Left colon (tissue), 2 donors: ENCODE data around the gene SMARCA2. TPM values are rescaled to one million over a fixed set of nuclear protein-coding genes. Genes with fewer than 3 reads are reported as not detected.

Experiments used
- ATAC-seq: fragments of 200-7000 bp; cut with Tn5 transposase; one replicate; pipeline ENCODE4 v1.9.1; 2020; ENCODE audit warnings: mild to moderate bottlenecking, moderate library complexity
- DNase-seq, 2 donors: peaks; one replicate each; pipeline ENCODE4 v3.0.0-alpha.2; 2020
- intact Hi-C, 2 donors: fragments of 100-400 bp; cut with DNase I in 1 of 2; cut with micrococcal nuclease in 1 of 2; formaldehyde crosslinking; loops; one replicate each; pipeline versions ENCODE4 v1.11.2 to v1.14.0; 2022; cut with DNase I, micrococcal nuclease
- total RNA-seq, 2 donors: library from RNA; stranded (reverse); fragmentation: NEBNext Ultra II Directional; extraction: Animal tissue kit (Norgen Biotek cat#: 25700); gene quantifications; one replicate each; pipeline ENCODE4 v1.2.1, GENCODE V29; 2021
- donor health status: DM: no; HTN: no; CAD: no.
- donor health status: DM: yes; HTN: yes; CAD: no.

Gene SMARCA2
- total RNA-seq, 2 donors from 2014 or later: 89.1 to 92.5 TPM

DNA sequence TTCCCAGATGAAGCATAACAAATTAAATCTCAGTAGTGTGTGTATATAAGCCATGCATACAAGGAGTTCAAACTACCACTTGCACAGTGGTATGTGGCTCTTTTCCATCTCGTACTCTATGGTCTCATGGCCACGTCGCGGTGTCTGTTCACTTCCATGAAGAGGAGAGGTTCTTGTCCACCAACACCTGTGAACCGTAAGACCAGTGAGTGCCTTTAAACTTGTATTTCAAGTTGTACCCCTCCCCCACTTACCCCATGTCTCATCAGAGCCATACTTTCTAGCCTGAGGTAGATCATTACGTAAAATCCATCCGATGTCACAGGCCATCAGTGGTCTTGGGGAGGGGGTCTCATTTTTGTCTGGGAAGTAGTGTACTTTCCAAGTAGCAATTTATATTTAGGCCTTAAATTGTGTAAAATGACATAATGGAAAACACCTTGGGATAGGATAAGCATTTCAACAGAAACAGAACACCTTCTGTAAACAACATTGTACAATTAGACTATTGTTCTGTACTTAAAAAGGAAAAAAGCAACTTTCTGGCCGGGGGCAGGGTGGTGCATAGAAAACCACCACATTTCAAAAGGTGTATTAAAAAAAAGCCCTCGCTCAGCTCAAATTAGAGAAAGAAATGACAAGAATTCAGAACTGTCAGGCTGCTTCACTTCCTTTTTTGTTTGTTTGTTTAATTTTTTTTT lies 163.0 kb downstream of the SMARCA2 start:
- intact Hi-C loops: no loop called here
- no peak for DNase-seq
- no peak for ATAC-seq

DNA sequence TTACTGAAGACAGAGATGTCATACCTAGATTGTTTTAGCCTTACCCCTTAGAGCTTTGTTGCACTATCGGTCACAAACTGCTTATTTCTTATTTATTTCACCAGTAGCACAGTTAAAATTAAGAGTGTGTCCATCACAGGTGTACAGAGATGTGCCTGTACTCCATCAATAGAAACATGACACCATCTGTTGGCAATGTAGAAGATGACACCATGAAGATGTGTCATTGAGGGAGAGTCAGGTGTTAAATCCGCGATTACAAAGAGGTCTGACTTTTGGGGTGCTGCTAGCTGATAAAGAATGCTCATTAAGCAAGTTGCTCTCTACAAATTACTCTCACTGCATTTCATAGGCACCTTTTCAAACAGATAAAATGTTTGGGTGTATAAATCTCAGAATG lies 164.4 kb downstream of the SMARCA2 start:
- DNase-seq (no peak), ATAC-seq (no peak)
- intact Hi-C loops: no loop called here

DNA sequence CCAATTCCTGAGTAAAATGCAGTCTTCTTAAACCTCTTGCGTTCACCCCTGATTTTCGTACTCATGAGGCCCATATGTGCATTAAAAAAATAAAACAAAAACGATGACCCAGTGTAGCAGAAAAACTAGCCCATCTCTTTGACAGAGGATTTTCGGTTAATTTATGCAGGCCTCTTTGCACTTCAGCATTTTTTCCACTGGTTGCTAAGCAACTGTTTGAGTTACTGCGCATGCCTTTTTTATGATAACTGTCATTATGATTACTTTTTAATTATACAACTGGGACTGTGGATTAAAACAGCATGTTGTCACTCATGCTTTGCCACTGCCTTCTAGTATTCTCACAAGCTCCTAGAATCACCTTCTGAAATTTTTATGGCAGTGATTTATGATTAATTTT lies 165.0 kb downstream of the SMARCA2 start:
- DNase-seq (no peak), ATAC-seq (no peak)
- intact Hi-C loops: no loop called here

DNA sequence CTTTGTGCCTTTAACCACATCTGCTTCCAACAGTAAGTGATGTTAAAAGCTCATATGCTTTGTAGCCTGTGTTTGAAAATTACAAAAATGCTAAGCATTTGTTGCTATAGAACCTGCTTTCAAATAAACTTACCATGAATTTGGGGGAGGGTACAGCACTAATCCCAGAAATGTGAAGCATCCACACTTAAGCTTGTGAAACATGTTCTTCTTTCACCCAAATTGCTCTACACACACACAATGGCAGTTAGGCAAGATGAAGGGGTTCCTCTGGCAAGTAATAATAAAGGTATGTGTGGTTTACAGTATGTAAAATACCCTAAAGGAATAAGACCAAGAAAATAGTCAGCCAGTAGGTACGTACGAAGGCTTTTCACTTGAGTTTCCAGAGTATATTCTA lies 165.6 kb downstream of the SMARCA2 start:
- ATAC-seq (no peak), DNase-seq (no peak)
- intact Hi-C loops: no loop called here

DNA sequence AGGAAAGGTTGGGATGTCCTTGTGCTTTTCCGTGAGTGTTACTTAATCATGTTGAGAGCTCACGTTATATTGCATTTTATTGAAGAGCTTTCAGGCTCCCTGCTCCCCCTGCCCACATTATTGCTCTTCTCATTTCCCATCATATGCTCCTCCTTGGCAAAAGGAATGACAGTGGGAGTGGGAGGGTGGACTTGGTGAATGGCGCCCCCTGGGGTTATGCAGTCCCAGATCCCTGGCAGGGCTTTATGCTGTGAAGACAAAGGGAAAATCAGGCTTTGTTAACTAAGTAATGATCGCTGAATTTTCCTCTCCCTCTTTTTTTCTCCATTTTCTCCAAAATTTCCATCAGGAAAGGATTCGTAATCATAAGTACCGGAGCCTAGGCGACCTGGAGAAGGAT lies 166.6 kb downstream of the SMARCA2 start:
- ATAC-seq: peak; percentile 35
- DNase-seq: peak in 1 of 2 donors; percentile 26
- intact Hi-C loops: no loop called here

DNA sequence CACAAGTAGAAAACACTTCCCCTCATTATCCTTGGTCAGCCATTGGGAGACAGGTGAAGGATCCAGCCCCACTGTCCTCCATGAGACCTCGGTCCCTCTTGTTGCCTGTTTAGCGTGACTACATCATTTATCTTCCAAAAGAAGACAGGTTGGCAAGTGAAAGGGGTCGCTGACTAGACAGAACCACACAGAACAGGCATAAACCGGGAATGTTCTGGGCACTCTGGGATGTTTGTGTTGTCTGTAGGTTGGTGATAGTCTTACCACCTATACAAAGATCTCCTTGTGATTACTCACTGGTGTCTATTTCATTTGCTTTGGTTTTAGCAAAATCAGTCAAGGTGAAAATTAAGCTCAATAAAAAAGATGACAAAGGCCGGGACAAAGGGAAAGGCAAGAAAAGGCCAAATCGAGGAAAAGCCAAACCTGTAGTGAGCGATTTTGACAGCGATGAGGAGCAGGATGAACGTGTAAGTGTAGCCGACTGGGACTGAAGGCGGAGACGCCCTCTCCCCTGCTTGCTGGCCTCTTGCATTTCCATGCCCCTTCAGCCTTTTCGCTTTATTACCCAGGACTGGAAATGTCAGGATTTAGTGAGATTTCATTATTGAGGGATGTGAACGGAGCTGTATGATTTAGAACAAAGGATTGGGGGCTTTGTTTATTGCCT lies 175.9 kb downstream of the SMARCA2 start:
- no peak for DNase-seq
- ATAC-seq: no peak
- intact Hi-C loops: no loop called here

DNA sequence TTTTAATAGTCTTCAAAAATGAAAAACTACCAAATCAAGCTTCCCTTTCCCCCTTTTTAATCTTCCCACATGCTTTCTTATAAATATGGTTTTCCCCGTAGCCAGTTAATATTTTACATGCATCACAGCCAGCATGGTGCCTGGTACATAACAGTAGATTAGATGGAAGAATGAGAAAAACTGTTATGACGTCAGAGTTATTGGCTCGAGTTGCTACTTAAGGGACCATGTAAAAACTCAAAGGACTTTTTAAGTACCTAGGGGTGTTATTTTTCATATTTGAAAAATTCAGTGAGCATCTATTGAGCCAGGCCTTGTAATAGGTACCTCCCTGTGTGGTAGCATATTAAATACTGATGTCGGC lies 176.4 kb downstream of the SMARCA2 start:
- no peak for DNase-seq
- intact Hi-C loops: no loop called here
- no peak for ATAC-seq

DNA sequence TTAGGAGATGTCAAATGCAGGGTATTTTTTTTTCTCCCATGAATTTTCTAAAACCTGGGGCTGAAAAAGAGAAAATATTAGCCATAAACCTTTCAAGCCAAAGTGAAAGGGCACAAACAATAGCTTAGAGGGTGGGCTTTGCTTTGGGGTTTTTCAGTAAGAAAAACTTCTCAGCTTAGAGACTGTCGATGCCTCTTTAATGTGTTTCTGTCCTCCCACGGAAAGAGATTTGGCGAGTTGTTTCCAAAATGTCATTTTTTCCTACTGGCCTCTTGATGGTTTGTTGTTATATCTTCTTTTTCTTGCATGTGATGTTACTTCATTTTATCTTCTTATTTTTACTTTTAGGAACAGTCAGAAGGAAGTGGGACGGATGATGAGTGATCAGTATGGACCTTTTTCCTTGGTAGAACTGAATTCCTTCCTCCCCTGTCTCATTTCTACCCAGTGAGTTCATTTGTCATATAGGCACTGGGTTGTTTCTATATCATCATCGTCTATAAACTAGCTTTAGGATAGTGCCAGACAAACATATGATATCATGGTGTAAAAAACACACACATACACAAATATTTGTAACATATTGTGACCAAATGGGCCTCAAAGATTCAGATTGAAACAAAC lies 177.3 kb downstream of the SMARCA2 start:
- ATAC-seq (no peak), DNase-seq (no peak)
- intact Hi-C loops: no loop called here

DNA sequence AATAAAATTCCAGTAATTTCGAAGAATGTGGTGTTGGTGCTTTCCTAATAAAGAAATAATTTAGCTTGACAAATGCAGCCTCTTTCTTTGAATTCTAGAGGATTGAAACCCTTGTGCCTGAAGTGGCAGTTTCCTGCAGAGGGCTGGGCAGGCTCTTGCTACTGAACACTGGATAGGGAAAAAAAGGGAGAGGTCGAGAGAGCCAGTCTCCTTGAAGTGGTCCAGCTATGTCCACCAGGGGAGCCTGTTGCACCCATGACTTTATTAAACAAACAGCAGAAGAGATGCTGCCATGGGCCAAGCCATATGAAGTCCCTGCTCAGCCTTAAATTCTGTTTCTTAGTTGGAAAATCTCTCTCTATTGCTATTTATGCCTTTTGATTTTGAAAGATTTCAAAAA lies 178.4 kb downstream of the SMARCA2 start:
- no peak for DNase-seq
- no peak for ATAC-seq
- intact Hi-C loops: no loop called here

DNA sequence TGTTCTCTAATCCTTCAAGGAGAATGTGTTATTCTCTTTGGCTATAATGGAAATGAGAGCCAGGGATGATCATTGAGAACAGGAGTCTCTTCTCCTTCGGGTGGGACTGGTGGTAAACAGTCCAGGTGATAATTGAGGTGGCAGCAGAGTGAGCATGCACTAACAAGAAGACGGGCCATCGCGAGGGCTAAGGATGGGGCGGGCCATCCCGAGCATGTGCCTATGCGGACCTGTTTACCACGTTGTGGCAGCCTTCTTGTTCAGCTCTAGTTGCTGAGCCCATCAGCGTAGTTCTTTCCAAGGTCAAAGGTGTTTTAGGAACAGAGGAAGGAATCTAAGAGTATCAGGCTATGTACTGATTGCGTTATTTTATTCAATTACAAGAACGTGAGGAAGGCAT lies 180.1 kb downstream of the SMARCA2 start:
- DNase-seq: no peak
- ATAC-seq: no peak

DNA sequence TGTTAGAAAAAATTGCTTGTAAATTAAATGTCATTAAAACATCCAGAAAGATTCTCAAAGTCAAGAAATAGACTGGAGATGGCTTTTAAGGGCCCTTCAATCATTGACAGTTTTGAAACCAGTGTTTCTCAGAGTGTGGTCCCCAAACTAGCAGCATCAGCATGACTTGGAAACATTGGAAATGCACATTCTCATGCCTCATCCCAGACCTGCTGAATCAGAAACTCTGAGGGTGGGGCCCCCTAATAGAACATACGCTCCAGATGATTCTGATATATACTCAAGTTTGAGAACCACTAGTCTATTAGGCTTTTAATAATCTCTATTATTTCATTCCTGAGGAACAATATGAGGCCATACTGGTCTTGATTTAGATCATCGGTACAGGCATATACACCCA lies 181.6 kb downstream of the SMARCA2 start:
- no peak for ATAC-seq
- no peak for DNase-seq
- intact Hi-C loops: no loop called here

More for the DNA sequence above, 180.1 kb downstream of the SMARCA2 start:
- intact Hi-C loops: no loop called here

DNA sequence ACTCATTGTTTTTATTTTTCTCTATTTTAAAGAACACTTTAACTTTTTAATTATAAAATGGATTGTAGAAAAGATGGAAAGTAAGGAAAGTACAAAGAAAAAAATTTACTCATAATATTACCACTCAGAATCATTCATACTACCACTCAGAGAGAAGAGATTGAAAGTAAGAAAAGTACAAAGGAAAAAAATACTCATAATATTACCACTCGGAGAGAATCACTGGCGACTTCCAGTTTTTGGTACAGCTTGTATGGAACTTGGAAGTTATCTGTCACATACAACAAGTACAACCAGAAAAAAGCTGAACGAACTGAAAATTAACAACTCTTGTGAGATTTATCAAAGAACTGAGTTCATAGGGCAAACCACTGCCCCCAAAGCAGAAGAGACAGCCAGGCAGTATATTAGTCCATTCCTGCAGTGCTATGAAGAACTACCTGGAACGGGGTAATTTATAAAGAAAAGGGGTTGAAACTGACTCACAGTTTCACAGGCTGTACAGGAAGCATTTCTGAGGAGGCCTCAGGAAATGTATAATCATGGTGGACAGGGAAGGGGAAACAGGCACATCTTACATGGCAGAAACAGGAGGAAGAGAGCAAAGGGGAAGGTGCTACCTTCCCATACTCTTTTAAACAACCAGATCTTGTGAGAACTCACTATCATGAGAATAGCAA lies 183.9 kb downstream of the SMARCA2 start:
- intact Hi-C loops: no loop called here
- DNase-seq (no peak), ATAC-seq (no peak)

DNA sequence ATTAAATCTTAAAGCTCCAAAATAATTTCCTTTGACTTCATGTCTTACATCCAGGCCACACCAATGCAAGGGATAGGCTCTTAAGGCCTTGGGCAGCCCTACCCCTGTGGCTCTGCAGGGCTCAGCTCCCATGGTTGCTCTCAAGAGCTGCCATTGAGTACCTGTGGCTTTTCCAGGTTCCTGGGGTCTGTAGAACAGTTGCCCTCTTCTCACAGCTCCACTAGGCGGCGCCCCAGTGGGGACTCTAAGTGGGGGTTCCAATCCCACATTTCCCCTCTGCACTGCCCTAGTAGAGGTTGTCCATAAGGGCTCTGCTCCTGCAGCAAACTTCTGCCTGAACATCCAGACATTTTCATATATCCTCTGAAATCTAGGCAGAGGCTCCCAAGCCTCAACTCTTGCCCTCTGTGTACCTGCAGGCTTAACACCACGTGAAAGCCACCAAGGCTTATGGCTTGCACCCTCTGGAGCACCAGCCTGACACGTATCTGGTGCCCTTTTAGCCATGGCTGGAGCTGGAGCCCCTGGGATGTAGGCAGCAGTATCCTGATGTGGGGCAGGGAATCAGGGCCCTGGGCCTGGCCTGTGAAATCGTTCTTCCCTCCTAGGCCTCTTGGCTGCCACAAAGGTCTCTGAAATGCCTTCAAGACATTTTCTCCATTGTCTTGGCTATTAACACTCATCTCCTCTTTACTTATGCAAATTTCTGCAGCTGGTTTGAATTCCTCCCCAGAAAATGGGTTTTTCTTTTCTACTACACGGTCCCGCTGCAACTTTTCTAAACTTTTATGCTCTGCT lies 185.1 kb downstream of the SMARCA2 start:
- DNase-seq: no peak
- no peak for ATAC-seq
- intact Hi-C loops: no loop called here

DNA sequence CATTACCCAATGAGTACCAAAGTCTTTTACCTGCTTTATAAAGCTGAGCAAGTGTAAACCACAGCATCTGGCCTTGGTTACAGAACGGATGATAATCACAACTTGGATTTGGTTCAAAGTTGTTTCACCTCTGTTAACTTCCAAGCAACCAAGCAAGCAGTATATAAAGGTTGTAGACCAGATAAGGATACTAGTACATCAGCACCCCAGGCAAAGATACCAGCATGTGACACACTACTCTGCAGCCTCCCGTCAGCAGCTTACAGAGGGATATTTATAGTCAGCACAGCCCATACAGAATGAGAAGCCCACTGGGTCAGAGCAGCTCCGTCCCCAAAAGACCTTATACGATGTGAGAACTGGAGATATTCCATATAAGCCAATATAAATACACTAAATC lies 193.3 kb downstream of the SMARCA2 start:
- DNase-seq (no peak), ATAC-seq (no peak)
- intact Hi-C loops: no loop called here

DNA sequence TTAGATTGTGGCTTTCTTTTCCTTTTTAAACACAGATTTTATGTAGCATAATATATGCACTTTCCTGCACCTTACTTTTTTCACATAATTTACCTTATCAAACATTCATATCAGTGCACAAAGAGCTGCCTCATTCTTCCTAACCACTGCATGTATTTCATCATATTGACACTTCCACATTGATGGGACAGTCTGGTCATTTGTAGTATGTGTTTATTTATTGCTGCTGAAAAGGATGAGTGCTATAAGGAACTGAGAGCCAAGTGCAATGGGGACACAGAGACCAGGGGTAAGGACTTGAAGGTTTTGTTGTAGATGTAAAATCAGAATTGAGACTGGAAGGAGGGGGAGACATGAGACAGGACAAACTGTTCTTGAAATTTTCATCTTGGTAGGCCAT lies 193.8 kb downstream of the SMARCA2 start:
- ATAC-seq (no peak), DNase-seq (no peak)
- intact Hi-C loops: no loop called here

DNA sequence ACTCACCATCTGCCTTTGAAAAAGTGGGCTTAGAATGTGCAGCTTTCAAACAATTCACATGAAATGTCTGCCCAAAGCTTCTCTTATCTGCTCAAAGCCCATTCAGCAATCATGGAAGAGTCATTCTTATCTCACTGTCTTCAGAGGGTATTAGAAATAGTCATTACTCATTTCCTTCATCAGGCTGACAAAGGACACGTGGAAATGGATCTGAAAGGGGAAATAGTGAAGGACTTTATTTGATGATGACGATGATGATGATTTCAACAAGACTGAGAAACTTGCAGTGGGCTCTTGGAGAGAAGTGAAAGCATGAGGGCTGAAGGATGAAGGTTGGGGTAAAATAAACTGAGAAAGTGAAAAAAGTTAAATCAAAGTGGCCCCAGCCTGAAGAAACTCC lies 194.3 kb downstream of the SMARCA2 start:
- intact Hi-C loops: no loop called here
- no peak for ATAC-seq

DNA sequence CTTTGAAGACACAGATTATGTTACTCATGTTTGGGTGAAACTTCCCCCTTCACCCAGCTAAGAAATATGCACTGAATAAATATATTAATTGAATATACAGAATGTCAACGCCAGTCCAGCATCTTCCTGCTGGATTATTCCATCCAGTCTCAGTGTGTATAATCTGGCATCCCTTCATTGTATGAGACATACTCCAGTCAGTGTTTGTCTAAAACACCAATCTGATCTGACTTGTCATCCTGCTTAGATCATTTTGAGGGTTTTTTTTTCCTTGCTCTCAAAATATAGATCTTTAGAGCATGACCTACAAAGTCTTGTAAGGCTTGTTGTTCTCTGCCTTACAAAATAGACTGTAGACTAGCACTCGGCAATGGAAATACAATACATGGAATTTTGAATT lies 195.1 kb downstream of the SMARCA2 start:
- no peak for ATAC-seq

More for the DNA sequence above, 194.3 kb downstream of the SMARCA2 start:
- no peak for DNase-seq

DNA sequence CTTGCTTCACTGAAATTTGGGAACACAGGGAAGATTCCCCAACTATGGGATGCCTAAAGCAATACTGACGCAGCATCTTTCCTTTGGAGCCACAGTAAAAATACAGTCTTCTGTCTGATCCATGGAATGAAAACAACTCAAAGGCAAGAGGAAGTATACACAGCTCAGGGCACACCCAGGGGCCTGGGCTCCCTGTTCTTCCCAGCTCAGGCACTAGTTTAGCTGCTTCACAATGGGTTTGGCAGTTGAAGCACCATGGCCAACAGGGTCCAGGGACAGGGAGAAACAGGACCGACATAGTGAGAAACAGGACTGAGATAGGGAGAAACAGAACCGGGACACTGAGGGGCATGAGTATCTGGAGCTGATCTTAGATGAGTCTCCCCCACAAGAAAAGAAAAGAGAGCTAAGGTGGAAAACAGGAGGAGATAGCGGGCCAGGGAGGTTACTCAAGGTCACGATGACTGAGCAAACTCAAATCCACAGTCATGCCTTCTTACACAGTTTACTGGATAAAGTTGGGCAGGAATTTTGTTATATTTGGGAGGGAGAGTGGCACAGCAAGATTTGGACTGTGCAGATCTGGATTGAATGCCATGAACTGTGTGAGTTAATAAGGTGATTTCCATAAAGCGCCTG lies 198.8 kb downstream of the SMARCA2 start:
- no peak for ATAC-seq
- intact Hi-C loops: no loop called here
- DNase-seq: no peak

More for the DNA sequence above, 195.1 kb downstream of the SMARCA2 start:
- no peak for DNase-seq
- intact Hi-C loops: no loop called here

DNA sequence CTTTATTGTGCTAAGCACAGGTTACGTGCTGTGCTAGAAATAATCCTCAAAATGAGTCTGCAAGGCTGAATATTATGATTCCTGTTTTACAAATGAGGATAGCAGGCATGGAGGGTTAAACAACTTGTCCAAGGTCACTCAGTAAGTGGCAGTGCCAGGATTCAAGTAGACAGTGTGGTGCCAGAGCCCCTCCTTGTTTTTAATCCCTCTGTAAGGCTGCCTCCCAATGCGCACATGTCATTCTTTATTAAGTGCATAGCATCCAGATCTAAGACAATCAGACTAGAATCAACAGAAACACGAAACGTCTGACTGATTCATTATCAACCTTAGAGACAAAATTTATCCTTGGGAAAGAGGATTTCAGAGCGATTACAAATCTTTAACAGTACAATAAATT lies 199.6 kb downstream of the SMARCA2 start:
- ATAC-seq (no peak), DNase-seq (no peak)
- intact Hi-C loops: no loop called here
